ENCODE data around the gene MPPED2. TPM values are rescaled to one million over a fixed set of nuclear protein-coding genes. Genes with fewer than 3 reads are reported as not detected.
"Not testable (repeated sequence)": the region's sequence is repeated elsewhere in the genome, so short reads cannot be mapped to it uniquely, and the experiment has no call there.

MPPED2 gene
- total and polyA plus RNA-seq, 2 of the 13 experiments (the other 11 are each of a cell fraction or from before 2014, with no cell fraction given), result not detected

GRCh38 chr11:30554587-30554986 is 31.6 kb downstream of the MPPED2 start:
- ATAC-seq; H3K4me2 ChIP-seq (ENCODE audit: low read depth, low read length); H4K20me1 ChIP-seq (ENCODE audit: insufficient read depth, low read length); POLR2A ChIA-PET; H3K36me3 ChIP-seq (replicated peaks in 1 of 2; ENCODE audit: control insufficient read depth in 1 of 2, insufficient read depth in 2 of 2, low read length in 2 of 2); H3K9ac ChIP-seq (ENCODE audit: insufficient read depth, low read depth, low read length); FAIRE-seq; CTCF ChIA-PET (ENCODE audit: low intra/inter-chr PET ratio, low total read pairs); intact Hi-C loops (cut with micrococcal nuclease; ENCODE audit: unreplicated experiment); BruUV-seq (replicated peaks); H3K27ac ChIP-seq (ENCODE audit: extremely low read length, insufficient read depth, low read length); H3K4me3 ChIP-seq (replicated peaks in 1 of 3; ENCODE audit: insufficient read depth in 1 of 3, low read depth in 2 of 3, low read length in 3 of 3); DNase-seq (ENCODE audit: low spot score); H3K79me2 ChIP-seq (ENCODE audit: insufficient read depth, low read length); H3K27me3 ChIP-seq (ENCODE audit: control insufficient read depth in 1 of 2, insufficient read depth in 2 of 2, low read length in 2 of 2); in situ Hi-C loops (cut with HindIII; ENCODE audit: extremely low pct_ligation_motif_present, low pct_unique_long_range_greater_than_20kb); H3K9me3 ChIP-seq (ENCODE audit: low read length); H2AFZ ChIP-seq (ENCODE audit: low read length); H3K4me1 ChIP-seq (ENCODE audit: insufficient read depth, low read length); TF ChIP-seq CREB1 (CRISPR knock-in tag; IDR thresholded peaks at IDR 0.05): not testable (repeated sequence)
- TF ChIP-seq CREB1 (IDR thresholded peaks at IDR 0.05) (peak; percentile 90), MNT (IDR thresholded peaks at IDR 0.05) (peak; percentile 19; the same call in 1 of the 2 replicates)
- 0% methylated on average over 3 of the region's 6 CpGs for WGBS (ENCODE audit: low lambda C conversion rate)

- POLR2A ChIA-PET, result no interaction called here
- no peak overlapping the region for H2AFZ ChIP-seq (ENCODE audit: low read length)
- no peaks in the 10 kb centered on the region for H3K27me3 ChIP-seq (ENCODE audit: control insufficient read depth in 1 of 2, insufficient read depth in 2 of 2, low read length in 2 of 2)
- 17% methylated on average over 3 of the region's 3 CpGs for WGBS (ENCODE audit: low lambda C conversion rate)
- no peak overlapping the region for H3K4me2 ChIP-seq (ENCODE audit: low read depth, low read length)
- FAIRE-seq, result no peak
- CTCF ChIA-PET (ENCODE audit: low intra/inter-chr PET ratio, low total read pairs), result no interaction called here
- H3K4me1 ChIP-seq (ENCODE audit: insufficient read depth, low read length), result no peaks in the 10 kb centered on the region
- in situ Hi-C loops (cut with HindIII; ENCODE audit: extremely low pct_ligation_motif_present, low pct_unique_long_range_greater_than_20kb) (no loop called here), intact Hi-C loops (cut with micrococcal nuclease; ENCODE audit: unreplicated experiment) (no loop called here)
- no peak overlapping the region for H3K27ac ChIP-seq (ENCODE audit: extremely low read length, insufficient read depth, low read length)
- no peaks in the 10 kb centered on the region for H3K79me2 ChIP-seq (ENCODE audit: insufficient read depth, low read length)
- no peak for DNase-seq (ENCODE audit: low spot score)
- BruUV-seq (replicated peaks), result no TSS peak
- TF ChIP-seq ZNF335 (CRISPR knock-in tag; IDR thresholded peaks at IDR 0.05), result no peak
- TF ChIP-seq FOXO4 (CRISPR knock-in tag; conservative IDR thresholded peaks at IDR 0.05), result no peak
- H3K36me3 ChIP-seq (replicated peaks in 1 of 2; ENCODE audit: control insufficient read depth in 1 of 2, insufficient read depth in 2 of 2, low read length in 2 of 2), result no peaks in the 10 kb centered on the region
- H3K9ac ChIP-seq (ENCODE audit: insufficient read depth, low read depth, low read length), result no peak overlapping the region
- ATAC-seq, result no peak
- H4K20me1 ChIP-seq (ENCODE audit: insufficient read depth, low read length), result no peaks in the 10 kb centered on the region
- H3K4me3 ChIP-seq (replicated peaks in 1 of 3; ENCODE audit: insufficient read depth in 1 of 3, low read depth in 2 of 3, low read length in 3 of 3), result no peak overlapping the region
- no peaks in the 10 kb centered on the region for H3K9me3 ChIP-seq (ENCODE audit: low read length)
Measured at GRCh38 chr11:30553521-30554110, 32.5 kb downstream of the MPPED2 start.
